Amniotic epithelial cell (primary cell): ENCODE results near the gene GPR50.

Experiments
- DNase-seq: peaks from one replicate; pipeline ENCODE4 v3.0.0-alpha.2; 2010; ENCODE audit warnings: low read depth

Gene GPR50

GRCh38 chrX:151227627-151228026 is 51.2 kb downstream of the GPR50 start:
- DNase-seq = no peak

DNA sequence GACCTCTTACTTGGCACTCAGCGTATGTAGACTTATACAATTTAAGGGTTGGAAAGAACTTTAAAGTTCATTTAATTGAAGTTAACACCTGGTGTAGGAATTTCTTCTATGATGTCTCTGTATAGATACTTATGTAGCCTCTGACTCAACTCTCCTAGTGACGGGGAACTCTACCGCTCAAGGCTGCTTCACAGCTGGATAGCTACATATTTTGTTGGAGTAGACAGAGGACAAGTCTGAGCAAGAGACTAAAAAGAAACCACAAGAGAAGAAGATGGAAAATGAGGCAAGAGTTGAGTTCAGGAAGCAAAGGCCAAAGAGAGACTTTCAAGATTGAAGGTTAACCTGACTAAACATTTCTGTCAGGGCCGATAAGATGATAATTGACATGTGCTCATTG is 52.6 kb downstream of the GPR50 start:
- DNase-seq = no peak
